SU-DHL-6 (cell line): ENCODE measurements around the gene SLC25A26.
"Not testable (repeated sequence)": the region's sequence is repeated elsewhere in the genome, so short reads cannot be mapped to it uniquely, and the experiment has no call there.

Experiments
- CTCF ChIP-seq: fragments of 200-600 bp; sonication (generic); IDR thresholded peaks from one replicate; pipeline ENCODE4 v1.5.1; 2017; ENCODE audit warnings: antibody characterized with exemption, mild to moderate bottlenecking, low read length, moderate library complexity; ENCODE audit not compliant: insufficient read depth, poor library complexity, severe bottlenecking
- EZH2phosphoT487 ChIP-seq: fragments of 200-600 bp; sonication (generic), shearing (Covaris generic); conservative IDR thresholded peaks from 2 replicates; pipeline ENCODE4 v1.6.1; 2018; ENCODE audit warnings: mild to moderate bottlenecking, antibody characterized with exemption, low read length, moderate library complexity, mixed read lengths

- not testable (repeated sequence) for TF ChIP-seq CTCF, EZH2phosphoT487
Measured at GRCh38 chr3:66299085-66299484, 78.3 kb downstream of the SLC25A26 start.
